GM12873 (cell line): ENCODE data around the gene PPT1.

ENCODE experiments used
- CTCF ChIP-seq: IDR thresholded peaks from 2 replicates; pipeline ENCODE4 v1.5.1; 2012; ENCODE audit warnings: low read depth, mild to moderate bottlenecking, moderate library complexity, low read length, control low read depth; ENCODE audit not compliant: insufficient read depth; ENCODE audit errors: missing control alignments

The PPT1 gene

GRCh38 chr1:40034869-40035268, 62.2 kb downstream of the PPT1 start:
- TF ChIP-seq CTCF = peak; percentile 19

GRCh38 chr1:40032240-40032891, 64.7 kb downstream of the PPT1 start:
- peak; percentile 77 for TF ChIP-seq CTCF

- TF ChIP-seq CTCF = no peak
Measured at GRCh38 chr1:40030528-40031135, 66.4 kb downstream of the PPT1 start.

- no peak for TF ChIP-seq CTCF
Measured at GRCh38 chr1:40029608-40030007, 67.4 kb downstream of the PPT1 start.

GRCh38 chr1:40027647-40028046, 69.4 kb downstream of the PPT1 start:
- no peak for TF ChIP-seq CTCF

GRCh38 chr1:40024671-40025070, 72.4 kb downstream of the PPT1 start:
- TF ChIP-seq CTCF = no peak

- no peak for TF ChIP-seq CTCF
Measured at GRCh38 chr1:40023379-40023944, 73.6 kb downstream of the PPT1 start.
